IMR-90 (cell line): ENCODE measurements around the gene ZNF670. TPM values are rescaled to one million over a fixed set of nuclear protein-coding genes. Genes with fewer than 3 reads are reported as not detected.

Experiments
- ATAC-seq: fragments of 200-7000 bp; cut with Tn5 transposase; 2 replicates; pipeline ENCODE4 v1.9.1; 2020; ENCODE audit warnings: low read depth, mild to moderate bottlenecking, moderate library complexity
- BruUV-seq: library from RNA; stranded (reverse); fragments of 400-500 nt; replicated peaks from 2 replicates; lab custom pipeline; 2021; lab: Mats Ljungman, UMichigan
- CTCF ChIA-PET: fragments of 300-600 bp; formaldehyde crosslinking; extraction: SDS; loops from one replicate; lab custom pipeline; 2021; ENCODE audit warnings: antibody characterized with exemption; lab: Yijun Ruan, JAX
- POLR2A ChIA-PET: fragments of 300-600 bp; sonication (Branson Sonifier 250); formaldehyde crosslinking; loops from one replicate; lab custom pipeline; 2022; ENCODE audit warnings: antibody characterized with exemption; ENCODE audit not compliant: unreplicated experiment; lab: Charles Lee
- DNase-seq: peaks from one replicate; pipeline ENCODE4 v3.0.0; 2013
- H2AFZ ChIP-seq: replicated peaks from 2 replicates; pipeline ENCODE3; 2013; ENCODE audit warnings: low read length, mild to moderate bottlenecking; ENCODE audit not compliant: poor library complexity
- H2AK5ac ChIP-seq: 2 replicates; pipeline ENCODE4 v1.6.1; 2013; ENCODE audit warnings: low read depth, low read length, inconsistent platforms
- H2AK9ac ChIP-seq: replicated peaks from 2 replicates; pipeline ENCODE3; 2013; ENCODE audit warnings: mild to moderate bottlenecking, low read depth, low read length, moderate library complexity; ENCODE audit not compliant: poor library complexity
- H2BK120ac ChIP-seq: 2 replicates; pipeline ENCODE4 v1.6.1; 2013; ENCODE audit warnings: low read depth, low read length, inconsistent platforms
- H2BK15ac ChIP-seq: 3 replicates; pipeline ENCODE4 v1.6.1; 2013; ENCODE audit warnings: low read depth, low read length, inconsistent platforms
- H2BK20ac ChIP-seq: 2 replicates; pipeline ENCODE4 v1.6.1; 2013; ENCODE audit warnings: low read depth, mild to moderate bottlenecking, inconsistent platforms, low read length, moderate library complexity
- H2BK5ac ChIP-seq: 2 replicates; pipeline ENCODE4 v1.6.1; 2013; ENCODE audit warnings: mild to moderate bottlenecking, low read depth, low read length, inconsistent platforms; ENCODE audit not compliant: poor library complexity, severe bottlenecking
- H3K14ac ChIP-seq: replicated peaks from 2 replicates; pipeline ENCODE4 v1.6.1; 2013; ENCODE audit warnings: low read depth, low read length, inconsistent platforms
- H3K18ac ChIP-seq: 2 replicates; pipeline ENCODE4 v1.6.1; 2013; ENCODE audit warnings: low read depth, low read length, control low read depth
- H3K23ac ChIP-seq: 2 replicates; pipeline ENCODE4 v1.6.1; 2013; ENCODE audit warnings: low read depth, low read length, inconsistent platforms
- H3K27ac ChIP-seq: 2 replicates; pipeline ENCODE4 v1.5.1; 2013; ENCODE audit warnings: mild to moderate bottlenecking, control low read depth, low read length; ENCODE audit not compliant: insufficient read depth
- H3K27me3 ChIP-seq: 2 replicates; pipeline ENCODE4 v1.6.1; 2013; ENCODE audit warnings: low read length; ENCODE audit not compliant: control insufficient read depth, insufficient read depth
- H3K36me3 ChIP-seq: 2 replicates; pipeline ENCODE4 v1.6.1; 2013; ENCODE audit warnings: low read length, mixed read lengths; ENCODE audit not compliant: control insufficient read depth, insufficient read depth
- H3K4ac ChIP-seq: 2 replicates; pipeline ENCODE4 v1.6.1; 2013; ENCODE audit warnings: low read depth, low read length, inconsistent platforms
- H3K4me1 ChIP-seq: 2 replicates; pipeline ENCODE4 v1.6.1; 2013; ENCODE audit warnings: low read length, mixed read lengths; ENCODE audit not compliant: control insufficient read depth, insufficient read depth
- H3K4me2 ChIP-seq: 2 replicates; pipeline ENCODE4 v1.6.1; 2013; ENCODE audit warnings: low read depth, mild to moderate bottlenecking, control low read depth, low read length, moderate library complexity
- H3K4me3 ChIP-seq: 2 replicates; pipeline ENCODE4 v1.5.1; 2013; ENCODE audit warnings: low read depth, mild to moderate bottlenecking, control low read depth, low read length, moderate library complexity; ENCODE audit not compliant: insufficient read depth
- H3K56ac ChIP-seq: 2 replicates; pipeline ENCODE4 v1.6.1; 2013; ENCODE audit warnings: low read length, inconsistent platforms; ENCODE audit not compliant: insufficient read depth; ENCODE audit errors: extremely low read depth
- H3K79me1 ChIP-seq, 2 experiments: 2 replicates each; pipeline ENCODE4 v1.6.1; 2013; ENCODE audit warnings: low read length in 2 of 2, inconsistent platforms in 1 of 2, low read depth in 1 of 2
- H3K9ac ChIP-seq: 2 replicates; pipeline ENCODE4 v1.6.1; 2013; ENCODE audit warnings: low read depth, low read length, control low read depth
- H3K9me1 ChIP-seq: 2 replicates; pipeline ENCODE4 v1.6.1; 2013; ENCODE audit warnings: low read length, inconsistent platforms; ENCODE audit not compliant: insufficient read depth
- H3K9me3 ChIP-seq: 2 replicates; pipeline ENCODE4 v1.6.1; 2013; ENCODE audit warnings: low read length; ENCODE audit not compliant: control insufficient read depth, insufficient read depth
- H4K20me1 ChIP-seq: 2 replicates; pipeline ENCODE4 v1.6.1; 2013; ENCODE audit warnings: low read length, inconsistent platforms; ENCODE audit not compliant: insufficient read depth
- H4K5ac ChIP-seq: 2 replicates; pipeline ENCODE4 v1.6.1; 2013; ENCODE audit warnings: mild to moderate bottlenecking, low read depth, low read length, control low read depth
- H4K8ac ChIP-seq, 2 experiments: 2 replicates each; pipeline ENCODE4 v1.6.1; 2013; ENCODE audit warnings: low read depth in 2 of 2, low read length in 2 of 2, control low read depth in 1 of 2, inconsistent platforms in 1 of 2
- H4K91ac ChIP-seq: 2 replicates; pipeline ENCODE4 v1.6.1; 2013; ENCODE audit warnings: low read depth, low read length, inconsistent platforms; ENCODE audit not compliant: insufficient read depth
- BHLHE40 ChIP-seq: fragments of 150-350 bp; IDR thresholded peaks from 2 replicates; pipeline ENCODE4 v1.6.1; 2016; ENCODE audit warnings: mild to moderate bottlenecking, low read depth, low read length
- MAFK ChIP-seq: IDR thresholded peaks from 2 replicates; pipeline ENCODE4 v1.6.1; 2012; ENCODE audit warnings: low read depth, low read length, improper control_type of control experiment
- WGBS, 2 experiments: methylation state at CpG; one replicate each; pipeline versions ENCODE4 v1.1.5 to v1.1.7; 2013; ENCODE audit warnings: missing lambda C conversion rate in 2 of 2; ENCODE audit not compliant: insufficient read length in 1 of 2; ENCODE audit errors: extremely low coverage in 2 of 2; 5-methylcytosine and 5-hydroxymethylcytosine counted together
- dilution Hi-C: fragments of 300-500 bp; cut with HindIII; formaldehyde crosslinking; loops from one replicate; pipeline ENCODE4 v1.14.3; 2018; ENCODE audit warnings: low sequenced_read_pairs; ENCODE audit not compliant: unreplicated experiment
- in situ Hi-C: fragments of 300-500 bp; cut with MboI; formaldehyde crosslinking; loops from 3 replicates; pipeline ENCODE4 v1.14.3; 2019; ENCODE audit warnings: low sequenced_read_pairs, inconsistent platforms, mixed read lengths
- intact Hi-C: fragments of 100-400 bp; cut with micrococcal nuclease; formaldehyde crosslinking; loops from 2 replicates; pipeline ENCODE4 v1.10.0; 2022
- polyA plus RNA-seq, 3 experiments: library from polyadenylated mRNA; depleted of rRNA; stranded (reverse); fragments of >200 nt; gene quantifications; 2 replicates each; pipeline ENCODE4 v1.2.3, GENCODE V29; 2012; ENCODE audit warnings: low replicate concordance in 1 of 3
- total RNA-seq: library from RNA; depleted of rRNA; stranded (reverse); fragments of >200 nt; gene quantifications from 2 replicates; pipeline ENCODE4 v1.2.3, GENCODE V29; 2012

The ZNF670 gene
- total and polyA plus RNA-seq, 2 of the 4 experiments (the other 2 are of a cell fraction): 1.8 to 4.5 TPM

DNA sequence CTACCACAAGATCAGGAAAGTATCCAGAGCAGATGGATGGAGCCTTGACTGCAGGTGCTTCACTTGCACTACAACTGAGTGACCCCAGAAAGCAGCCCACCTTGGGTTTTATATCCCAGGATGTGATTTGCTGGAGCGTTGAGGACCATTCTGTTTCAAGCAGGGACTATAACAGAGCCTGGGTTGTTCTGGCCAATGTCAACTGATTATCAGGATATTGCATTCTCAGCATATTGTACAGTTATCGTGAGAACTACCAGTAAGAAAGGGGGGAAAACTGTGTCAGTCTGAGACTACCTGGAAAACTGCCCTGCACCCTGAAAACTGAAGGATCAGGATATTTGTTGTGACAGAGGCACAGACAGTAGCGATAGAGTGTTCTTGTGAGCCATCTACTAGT lies 17.5 kb upstream of the ZNF670 start:
- Histone ChIP-seq H2AK5ac (no peak overlapping the region), H2BK20ac (no peak overlapping the region), H2BK120ac (no peak overlapping the region), H4K91ac (no peak overlapping the region), H3K9ac (no peak overlapping the region), H3K14ac (no peak overlapping the region), H2BK15ac (no peak overlapping the region), H2BK5ac (no peak overlapping the region), H2AFZ (no peak overlapping the region), H3K79me1 (peaks cover 4 to 10% of the 10 kb centered on the region in 2 experiments; a peak in 3 of 4 replicates), H3K4me3 (no peak overlapping the region), H4K8ac (no peak overlapping the region), H3K23ac (no peak overlapping the region), H3K9me3 (peaks cover 29% of the 10 kb centered on the region), H3K56ac (no peak overlapping the region), H3K27ac (no peak overlapping the region), H3K9me1 (no peaks in the 10 kb centered on the region), H3K4ac (no peak overlapping the region), H3K4me1 (no peaks in the 10 kb centered on the region), H4K20me1 (no peaks in the 10 kb centered on the region), H3K4me2 (no peak overlapping the region), H4K5ac (no peak overlapping the region), H2AK9ac (no peak overlapping the region), H3K27me3 (no peaks in the 10 kb centered on the region), H3K36me3 (peaks cover 19% of the 10 kb centered on the region), H3K18ac (no peak overlapping the region)
- dilution Hi-C loops: no loop called here
- ATAC-seq (no peak), DNase-seq (no peak)
- BruUV-seq: no TSS peak
- in situ Hi-C loops: no loop called here
- intact Hi-C loops: no loop called here
- WGBS, 2 experiments: 90% methylated on average over 2 of the region's 3 CpGs; no CpG with 5 or more reads in 1 of the 2 experiments
- CTCF ChIA-PET: no interaction called here
- POLR2A ChIA-PET: no interaction called here
- TF ChIP-seq BHLHE40: no peak
- peak; percentile 38; the same call in 1 of the 2 replicates for TF ChIP-seq MAFK
